Right atrium auricular region (tissue), 2 donors: ENCODE measurements around the gene PHYHD1. TPM values are rescaled to one million over a fixed set of nuclear protein-coding genes. Genes with fewer than 3 reads are reported as not detected.
"Not testable (repeated sequence)": the region's sequence is repeated elsewhere in the genome, so short reads cannot be mapped to it uniquely, and the experiment has no call there.

Experiments used
- DNase-seq: peaks from one replicate; pipeline ENCODE4 v3.0.0-alpha.2; 2019; ENCODE audit warnings: low spot score
- H3K27ac ChIP-seq, 2 donors: fragments of 200-600 bp; sonication (generic); 1 replicate in 1 of 2; 2 replicates in 1 of 2; pipeline ENCODE4 v1.5.1; 2016 to 2019
- H3K27me3 ChIP-seq, 2 donors: fragments of 200-600 bp; sonication (generic); one replicate each; pipeline versions ENCODE4 v1.5.1 to v1.6.0; 2017 to 2019
- H3K36me3 ChIP-seq: fragments of 200-600 bp; sonication (generic); one replicate; pipeline ENCODE4 v1.5.1; 2016
- H3K4me1 ChIP-seq, 2 donors: fragments of 200-600 bp; sonication (generic); one replicate each; pipeline versions ENCODE4 v1.5.1 to v1.6.0; 2017 to 2019
- H3K4me3 ChIP-seq, 2 donors: fragments of 200-600 bp; sonication (generic); 1 replicate in 1 of 2; 2 replicates in 1 of 2; pipeline ENCODE4 v1.5.1; 2017 to 2019; ENCODE audit warnings: mild to moderate bottlenecking in 1 of 2, moderate library complexity in 1 of 2
- H3K9me3 ChIP-seq, 2 donors: fragments of 200-600 bp; sonication (generic); one replicate each; pipeline ENCODE4 v1.5.1; 2019
- total RNA-seq, 2 donors: library from RNA; depleted of rRNA; stranded (reverse); fragments of >200 nt; gene quantifications; one replicate each; pipeline ENCODE4 v1.1.0, GENCODE V29; 2016
- TF ChIP-seq, protein P1 (sequence below), 2 donors: fragments of 200-600 bp; sonication (generic); IDR thresholded peaks; one replicate each; pipeline ENCODE4 v1.5.1; 2019; ENCODE audit warnings: antibody characterized with exemption in 2 of 2

Gene PHYHD1
- total RNA-seq, 2 donors from 2014 or later = 21.3 to 51.9 TPM

DNA sequence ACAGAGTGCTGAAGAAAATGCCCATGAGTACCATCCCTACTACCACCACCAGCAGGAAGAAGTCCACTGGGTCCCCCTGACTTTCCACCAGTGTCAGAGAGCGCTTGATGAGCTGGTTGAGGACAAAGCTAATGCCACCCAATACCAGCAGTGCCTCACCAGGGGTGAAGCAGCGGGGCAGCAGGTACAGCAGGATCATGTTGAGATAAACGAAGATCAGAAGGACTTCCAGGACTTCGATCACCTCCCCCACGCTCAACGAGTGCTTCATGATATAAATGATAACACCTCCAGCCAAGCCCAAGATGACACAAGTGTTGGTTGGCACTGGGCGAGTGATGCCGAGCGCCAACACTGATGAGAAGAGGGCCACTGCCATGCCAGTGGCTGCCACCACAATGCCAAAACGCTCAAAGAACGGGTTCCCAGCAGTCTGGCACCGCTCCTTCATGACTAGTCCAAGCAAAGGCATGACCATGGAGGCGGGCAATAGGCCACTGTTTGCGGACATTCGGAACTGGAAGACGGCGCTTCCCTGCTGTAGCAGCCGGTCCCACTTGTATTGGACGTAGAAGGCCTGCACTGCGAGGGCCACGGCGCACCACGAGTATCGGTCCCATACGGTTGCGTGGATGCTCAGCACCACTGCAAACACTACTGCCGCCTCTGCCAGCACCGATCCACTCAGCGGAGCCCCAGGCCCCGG lies 25.9 kb downstream of the PHYHD1 start:
- Histone ChIP-seq H3K4me3 (peak overlapping the region; percentile 74 to 95), H3K27me3 (no peaks in the 10 kb centered on the region), H3K27ac (peak overlapping the region; percentile 94 to 96), H3K4me1 (peaks cover 0 to 43% of the 10 kb centered on the region in 2 donors), H3K36me3 (peaks cover 2% of the 10 kb centered on the region), H3K9me3 (no peaks in the 10 kb centered on the region)
- no peak for DNase-seq
- TF ChIP-seq, protein P1, sequence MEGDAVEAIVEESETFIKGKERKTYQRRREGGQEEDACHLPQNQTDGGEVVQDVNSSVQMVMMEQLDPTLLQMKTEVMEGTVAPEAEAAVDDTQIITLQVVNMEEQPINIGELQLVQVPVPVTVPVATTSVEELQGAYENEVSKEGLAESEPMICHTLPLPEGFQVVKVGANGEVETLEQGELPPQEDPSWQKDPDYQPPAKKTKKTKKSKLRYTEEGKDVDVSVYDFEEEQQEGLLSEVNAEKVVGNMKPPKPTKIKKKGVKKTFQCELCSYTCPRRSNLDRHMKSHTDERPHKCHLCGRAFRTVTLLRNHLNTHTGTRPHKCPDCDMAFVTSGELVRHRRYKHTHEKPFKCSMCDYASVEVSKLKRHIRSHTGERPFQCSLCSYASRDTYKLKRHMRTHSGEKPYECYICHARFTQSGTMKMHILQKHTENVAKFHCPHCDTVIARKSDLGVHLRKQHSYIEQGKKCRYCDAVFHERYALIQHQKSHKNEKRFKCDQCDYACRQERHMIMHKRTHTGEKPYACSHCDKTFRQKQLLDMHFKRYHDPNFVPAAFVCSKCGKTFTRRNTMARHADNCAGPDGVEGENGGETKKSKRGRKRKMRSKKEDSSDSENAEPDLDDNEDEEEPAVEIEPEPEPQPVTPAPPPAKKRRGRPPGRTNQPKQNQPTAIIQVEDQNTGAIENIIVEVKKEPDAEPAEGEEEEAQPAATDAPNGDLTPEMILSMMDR (IDR thresholded peaks at IDR 0.05) = no peak

DNA sequence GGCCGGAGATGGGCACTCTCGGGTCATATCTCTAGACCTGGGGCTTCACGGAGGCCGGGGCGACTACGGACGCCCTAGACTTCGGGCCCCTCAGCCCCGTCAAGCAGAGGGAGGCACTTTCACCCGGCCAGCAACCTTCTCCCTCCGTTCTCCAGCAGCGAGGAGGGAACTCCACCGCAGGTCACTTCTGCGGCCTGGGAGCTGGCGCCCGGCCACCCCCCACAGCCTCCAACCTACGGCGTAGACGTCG lies 26.4 kb downstream of the PHYHD1 start:
- TF ChIP-seq, protein P1 (IDR thresholded peaks at IDR 0.05) = no peak
- Histone ChIP-seq H3K27ac (peak overlapping the region; percentile 94 to 96), H3K4me3 (peak overlapping the region; percentile 74 to 95), H3K9me3 (no peaks in the 10 kb centered on the region), H3K4me1 (peaks cover 0 to 39% of the 10 kb centered on the region in 2 donors), H3K36me3 (peaks cover 4% of the 10 kb centered on the region), H3K27me3 (no peaks in the 10 kb centered on the region)
- no peak for DNase-seq

DNA sequence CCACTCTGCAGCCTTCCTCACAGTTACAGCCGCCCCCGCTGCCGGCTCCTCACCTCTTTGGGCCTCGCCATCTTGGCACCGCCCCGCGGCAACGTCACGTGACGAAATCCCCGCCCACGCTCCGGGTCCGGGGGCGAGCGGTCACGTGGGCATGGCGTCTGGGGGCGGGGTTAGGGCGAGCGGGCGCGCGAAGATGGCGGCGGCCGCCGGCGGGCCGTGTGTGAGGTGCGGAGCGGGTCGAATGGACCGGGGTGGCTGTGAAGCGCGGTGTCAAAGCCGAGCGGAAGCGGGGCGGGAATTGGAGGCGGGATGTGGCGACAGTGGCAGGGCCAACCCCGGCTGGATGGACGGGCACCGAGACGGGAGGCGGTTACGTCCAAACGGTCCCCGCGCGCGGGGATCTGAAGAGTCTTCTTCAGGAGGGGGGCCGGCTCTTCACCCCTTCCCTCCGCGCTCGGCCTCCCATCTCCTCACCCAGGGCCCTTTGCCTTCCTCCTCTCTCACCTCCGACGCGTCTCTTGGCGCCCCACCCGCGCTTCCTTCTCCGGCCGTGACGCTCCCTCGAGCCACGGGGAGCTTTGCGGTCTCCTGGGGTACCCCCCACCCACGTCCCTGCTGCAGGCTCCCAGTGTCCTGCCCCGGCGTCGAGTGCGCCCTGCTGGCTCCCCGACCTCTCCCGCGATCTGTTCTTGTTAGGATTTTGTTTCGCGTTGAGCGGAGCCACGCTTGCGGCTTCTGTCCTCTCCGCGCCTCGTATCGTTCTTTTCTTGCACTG lies 26.9 kb downstream of the PHYHD1 start, which contains the start of the genes DOLK and NUP188:
Gene DOLK (minus strand): TSS at position 77 of the 775 bp plus-strand sequence. CDS start 300 bp downstream, outside the sequence.
Gene NUP188 (plus strand): TSS at position 173 of the 775 bp plus-strand sequence. CDS start 21 bp downstream, at position 194.
- Histone ChIP-seq H3K36me3 (peaks cover 8% of the 10 kb centered on the region), H3K27ac (peak within 1 kb of the TSS; percentile 94 to 96)

DNA sequence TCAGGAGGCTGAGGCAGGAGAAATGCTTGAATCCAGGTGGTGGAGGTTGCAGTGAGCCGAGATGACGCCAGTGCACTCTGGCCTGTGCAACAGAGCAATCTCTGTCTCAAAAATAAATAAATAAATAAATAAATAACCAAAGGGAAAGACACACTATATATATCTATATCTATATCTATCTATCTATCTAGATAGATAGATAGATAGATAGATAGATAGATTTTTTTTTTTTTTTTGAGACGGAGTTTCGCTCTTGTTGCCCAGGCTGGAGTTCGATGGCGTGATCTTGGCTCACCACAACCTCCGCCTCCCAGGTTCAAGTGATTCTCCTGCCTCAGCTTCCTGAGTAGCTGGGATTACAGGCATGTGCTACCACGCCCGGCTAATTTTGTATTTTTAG lies 40.6 kb downstream of the PHYHD1 start:
- not testable (repeated sequence) for H3K27me3 ChIP-seq, H3K9me3 ChIP-seq, H3K4me1 ChIP-seq, H3K27ac ChIP-seq, H3K4me3 ChIP-seq, DNase-seq
- H3K36me3 ChIP-seq = peaks cover 42% of the 10 kb centered on the region

More for the DNA sequence above, 26.9 kb downstream of the PHYHD1 start, which contains the start of the genes DOLK and NUP188:
- Histone ChIP-seq H3K9me3 (no peaks in the 10 kb centered on the region), H3K4me1 (peaks cover 0 to 34% of the 10 kb centered on the region in 2 donors), H3K27me3 (no peaks in the 10 kb centered on the region), H3K4me3 (peak within 1 kb of the TSS; percentile 74 to 95)
- peak; percentile 95 for DNase-seq
- TF ChIP-seq, protein P1 (IDR thresholded peaks at IDR 0.05) = no peak

DNA sequence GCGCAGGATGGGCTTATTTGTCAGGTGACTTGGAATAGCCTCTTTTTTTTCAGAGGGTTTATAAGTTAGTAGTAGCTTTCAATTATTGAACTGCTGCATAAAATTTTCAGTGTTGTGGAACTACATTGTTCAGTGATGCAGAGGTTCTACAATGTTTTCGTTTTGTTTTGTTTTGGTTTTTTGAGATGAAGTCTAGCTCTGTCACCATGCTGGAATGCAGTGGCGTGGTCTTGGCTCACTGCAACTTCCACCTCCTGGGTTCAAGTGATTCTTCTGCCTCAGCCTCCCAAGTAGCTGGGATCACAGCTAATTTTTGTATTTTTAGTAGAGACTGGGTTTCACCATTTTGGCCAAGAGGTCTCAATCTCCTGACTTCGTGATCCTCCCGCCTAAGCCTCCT lies 48.7 kb downstream of the PHYHD1 start:
- Histone ChIP-seq H3K36me3 (peaks cover 58% of the 10 kb centered on the region), H3K9me3 (no peaks in the 10 kb centered on the region)

DNA sequence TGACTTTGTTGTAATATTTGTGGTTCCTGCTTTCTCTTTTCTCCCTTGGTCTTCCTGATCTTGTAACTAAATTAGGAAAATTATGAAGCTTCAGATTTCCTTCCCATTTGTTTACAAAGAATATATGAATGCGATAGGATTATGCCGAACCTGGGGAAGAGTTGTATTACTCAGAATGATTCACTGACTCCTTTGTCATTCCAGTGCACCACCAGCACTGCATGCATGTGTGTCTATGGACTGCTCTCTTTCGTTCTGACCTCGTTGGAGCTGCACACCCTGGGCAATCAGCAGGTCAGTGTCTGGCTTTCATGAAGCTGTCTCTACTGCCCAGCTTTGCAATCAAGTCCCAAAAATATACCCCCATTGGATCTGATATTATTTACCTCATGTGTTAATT lies 52.2 kb downstream of the PHYHD1 start:
- TF ChIP-seq, protein P1 (IDR thresholded peaks at IDR 0.05) = no peak
- peaks cover 77% of the 10 kb centered on the region for H3K36me3 ChIP-seq

More for the DNA sequence above, 48.7 kb downstream of the PHYHD1 start:
- DNase-seq = no peak
- no peak overlapping the region for H3K27ac ChIP-seq
- H3K4me3 ChIP-seq = no peak overlapping the region
- H3K4me1 ChIP-seq = no peaks in the 10 kb centered on the region
- no peaks in the 10 kb centered on the region for H3K27me3 ChIP-seq
- TF ChIP-seq, protein P1 (IDR thresholded peaks at IDR 0.05) = no peak

More for the DNA sequence above, 52.2 kb downstream of the PHYHD1 start:
- Histone ChIP-seq H3K4me1 (no peaks in the 10 kb centered on the region), H3K27me3 (no peaks in the 10 kb centered on the region), H3K27ac (no peak overlapping the region), H3K9me3 (no peaks in the 10 kb centered on the region), H3K4me3 (no peak overlapping the region)
- DNase-seq = no peak
